Esophagus muscularis mucosa (tissue), 4 donors: ENCODE data around the gene SHOC1. TPM values are rescaled to one million over a fixed set of nuclear protein-coding genes. Genes with fewer than 3 reads are reported as not detected.
"Not testable (repeated sequence)": the region's sequence is repeated elsewhere in the genome, so short reads cannot be mapped to it uniquely, and the experiment has no call there.

Source experiments
- DNase-seq: peaks from one replicate; pipeline ENCODE4 v3.0.0-alpha.2; 2017; ENCODE audit errors: extremely low spot score
- H3K27ac ChIP-seq, 4 donors: fragments of 200-600 bp; sonication (generic); replicated peaks in 1 of 4; 1 replicate in 3 of 4; 2 replicates in 1 of 4; pipeline ENCODE4 v1.5.1; 2016 to 2019; ENCODE audit warnings: mild to moderate bottlenecking in 1 of 4
- H3K27me3 ChIP-seq, 4 donors: fragments of 200-600 bp; sonication (generic); one replicate each; pipeline versions ENCODE4 v1.5.1 to v1.6.0; 2016 to 2019
- H3K36me3 ChIP-seq, 4 donors: fragments of 200-600 bp; sonication (generic); one replicate each; pipeline ENCODE4 v1.5.1; 2016 to 2019
- H3K4me1 ChIP-seq, 4 donors: fragments of 200-600 bp; sonication (generic); one replicate each; pipeline ENCODE4 v1.5.1; 2016 to 2019
- H3K4me3 ChIP-seq, 4 donors: fragments of 200-600 bp; sonication (generic); 1 replicate in 2 of 4; 2 replicates in 2 of 4; pipeline ENCODE4 v1.5.1; 2016 to 2019; ENCODE audit warnings: mild to moderate bottlenecking in 4 of 4, moderate library complexity in 1 of 4
- H3K9me3 ChIP-seq, 4 donors: fragments of 200-600 bp; sonication (generic); 1 replicate in 3 of 4; 2 replicates in 1 of 4; pipeline ENCODE4 v1.5.1; 2016 to 2019
- EP300 ChIP-seq: sonication (generic); formaldehyde crosslinking; IDR thresholded peaks from one replicate; pipeline ENCODE4 v1.6.1; 2017; ENCODE audit warnings: antibody characterized with exemption
- POLR2A ChIP-seq: fragments of 450-650 bp; IDR thresholded peaks from one replicate; pipeline ENCODE4 v1.6.1; 2017; ENCODE audit warnings: antibody characterized with exemption, moderate library complexity, mild to moderate bottlenecking, low read depth
- POLR2AphosphoS5 ChIP-seq, 2 donors: sonication (generic); formaldehyde crosslinking; IDR thresholded peaks; one replicate each; pipeline ENCODE4 v1.6.1; 2017; ENCODE audit warnings: antibody characterized with exemption in 2 of 2
- WGBS: methylation state at CpG from one replicate; pipeline ENCODE4 v1.1.5; 2018; 5-methylcytosine and 5-hydroxymethylcytosine counted together
- intact Hi-C: fragments of 100-400 bp; cut with DNase I; formaldehyde crosslinking; loops from one replicate; pipeline ENCODE4 v1.15.1; 2023
- total RNA-seq, 4 donors: library from RNA; depleted of rRNA; stranded (reverse); fragments of >200 nt; gene quantifications; one replicate each; pipeline versions ENCODE4 v1.1.0 to v1.2.1, GENCODE V29; 2016
- TF ChIP-seq, protein P1 (sequence below), 3 experiments: fragments of 200-600 bp in 2 of 3; fragments of 450-650 bp in 1 of 3; sonication (generic) in 2 of 3; IDR thresholded peaks; one replicate each; pipeline ENCODE4 v1.5.1; 2017 to 2019; ENCODE audit warnings: antibody characterized with exemption in 3 of 3, mild to moderate bottlenecking in 2 of 3, moderate library complexity in 1 of 3

SHOC1 gene
- total RNA-seq, 4 donors from 2014 or later = under 0.01 TPM; not detected in 3

DNA sequence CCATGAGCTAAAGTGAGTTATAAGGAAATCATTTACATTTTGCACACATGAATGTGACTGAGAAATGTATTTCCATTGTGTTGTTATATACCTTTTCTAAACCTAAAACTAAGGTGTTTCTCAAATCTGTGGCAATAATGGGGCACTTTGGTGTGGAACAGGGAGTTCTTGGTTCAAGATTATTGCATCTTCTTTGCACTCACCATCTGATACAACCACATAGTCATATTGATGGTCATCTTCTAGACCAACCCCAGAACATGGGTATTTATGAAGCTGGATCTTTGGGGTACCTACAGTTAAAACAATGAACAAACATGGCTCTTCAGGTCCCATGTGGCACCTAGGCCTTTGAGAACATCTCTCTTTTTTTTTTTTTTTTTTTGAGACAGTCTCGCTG is 24.6 kb upstream of the SHOC1 start:
- no peak overlapping the region for H3K27ac ChIP-seq
- H3K4me1 ChIP-seq = no peaks in the 10 kb centered on the region
- DNase-seq = no peak
- intact Hi-C loops = no loop called here
- TF ChIP-seq POLR2AphosphoS5 (IDR thresholded peaks at IDR 0.05) (no peak), POLR2A (no peak), EP300 (no peak)
- TF ChIP-seq, protein P1, sequence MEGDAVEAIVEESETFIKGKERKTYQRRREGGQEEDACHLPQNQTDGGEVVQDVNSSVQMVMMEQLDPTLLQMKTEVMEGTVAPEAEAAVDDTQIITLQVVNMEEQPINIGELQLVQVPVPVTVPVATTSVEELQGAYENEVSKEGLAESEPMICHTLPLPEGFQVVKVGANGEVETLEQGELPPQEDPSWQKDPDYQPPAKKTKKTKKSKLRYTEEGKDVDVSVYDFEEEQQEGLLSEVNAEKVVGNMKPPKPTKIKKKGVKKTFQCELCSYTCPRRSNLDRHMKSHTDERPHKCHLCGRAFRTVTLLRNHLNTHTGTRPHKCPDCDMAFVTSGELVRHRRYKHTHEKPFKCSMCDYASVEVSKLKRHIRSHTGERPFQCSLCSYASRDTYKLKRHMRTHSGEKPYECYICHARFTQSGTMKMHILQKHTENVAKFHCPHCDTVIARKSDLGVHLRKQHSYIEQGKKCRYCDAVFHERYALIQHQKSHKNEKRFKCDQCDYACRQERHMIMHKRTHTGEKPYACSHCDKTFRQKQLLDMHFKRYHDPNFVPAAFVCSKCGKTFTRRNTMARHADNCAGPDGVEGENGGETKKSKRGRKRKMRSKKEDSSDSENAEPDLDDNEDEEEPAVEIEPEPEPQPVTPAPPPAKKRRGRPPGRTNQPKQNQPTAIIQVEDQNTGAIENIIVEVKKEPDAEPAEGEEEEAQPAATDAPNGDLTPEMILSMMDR (IDR thresholded peaks at IDR 0.05) = no peak
- H3K36me3 ChIP-seq = no peaks in the 10 kb centered on the region
- H3K9me3 ChIP-seq = no peaks in the 10 kb centered on the region
- no peaks in the 10 kb centered on the region for H3K27me3 ChIP-seq
- WGBS = 80% methylated on average over 1 of the region's 1 CpG
- no peak overlapping the region for H3K4me3 ChIP-seq

DNA sequence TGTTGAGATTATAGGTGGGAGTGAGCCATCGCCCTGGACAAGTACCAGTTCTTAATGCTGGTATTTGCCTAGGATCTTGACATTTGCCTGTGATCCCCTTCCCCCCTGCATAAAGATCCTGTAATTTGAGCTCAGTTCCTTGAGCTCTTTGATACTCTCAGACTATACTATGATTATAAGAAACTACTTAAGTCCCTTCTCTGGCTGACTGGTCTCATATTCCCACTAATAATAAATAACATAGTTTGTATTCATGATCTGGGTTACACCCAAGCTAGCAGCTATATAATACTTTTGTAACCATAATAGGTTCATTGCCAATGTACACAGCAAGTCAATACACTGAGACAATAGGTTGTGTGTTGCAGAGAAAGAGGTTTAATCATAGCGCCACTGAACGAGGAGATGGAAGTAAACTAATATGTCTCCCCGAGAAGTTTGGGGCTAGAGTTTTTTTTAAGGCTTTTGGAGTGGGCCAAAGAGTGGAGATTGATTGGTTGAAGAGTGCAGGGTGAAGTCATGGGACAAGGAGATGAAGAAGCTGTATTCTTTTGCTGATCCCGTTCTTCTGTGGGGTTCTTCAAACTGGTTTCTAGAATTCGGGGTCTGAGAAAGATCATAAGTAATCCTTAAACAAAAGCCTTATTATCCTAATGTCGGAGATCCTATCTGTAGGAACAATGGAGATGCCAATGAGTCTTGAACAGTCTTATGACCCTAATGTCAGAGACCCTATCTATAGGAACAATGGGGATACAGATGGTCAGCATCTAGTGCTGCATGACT is 20.7 kb upstream of the SHOC1 start:
- TF ChIP-seq POLR2A (no peak), POLR2AphosphoS5 (IDR thresholded peaks at IDR 0.05) (no peak), EP300 (no peak)
- TF ChIP-seq, protein P1 (IDR thresholded peaks at IDR 0.05) = no peak
- Histone ChIP-seq H3K4me1 (no peaks in the 10 kb centered on the region), H3K27me3 (no peaks in the 10 kb centered on the region), H3K27ac (no peak overlapping the region), H3K36me3 (no peaks in the 10 kb centered on the region), H3K4me3 (no peak overlapping the region), H3K9me3 (no peaks in the 10 kb centered on the region)
- DNase-seq = no peak
- WGBS = 92% methylated on average over 7 of the region's 7 CpGs
- intact Hi-C loops = no loop called here

DNA sequence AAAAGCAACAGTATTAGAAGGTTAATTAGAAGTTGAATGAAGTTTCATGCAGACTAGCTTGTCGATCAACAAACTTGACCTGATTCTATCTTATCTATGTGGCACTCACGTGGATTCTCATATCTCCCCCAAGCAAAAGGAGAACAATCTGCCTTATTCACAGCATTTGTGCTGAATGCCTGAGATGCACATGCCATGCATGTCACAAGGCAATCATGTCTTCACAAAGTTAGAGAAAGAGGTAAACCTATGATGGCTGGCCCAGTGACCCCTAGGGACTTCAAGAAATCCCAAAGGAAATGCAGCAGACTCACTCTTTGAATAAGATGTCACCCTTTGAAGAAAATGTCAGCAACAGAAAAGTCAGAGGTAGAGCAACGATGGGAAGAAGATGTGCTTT is 17.6 kb upstream of the SHOC1 start:
- Histone ChIP-seq H3K36me3 (no peaks in the 10 kb centered on the region), H3K27ac (no peak overlapping the region), H3K4me3 (no peak overlapping the region), H3K9me3 (no peaks in the 10 kb centered on the region), H3K4me1 (no peaks in the 10 kb centered on the region), H3K27me3 (no peaks in the 10 kb centered on the region)
- no peak for TF ChIP-seq EP300
- no peak for TF ChIP-seq POLR2AphosphoS5 (IDR thresholded peaks at IDR 0.05)
- TF ChIP-seq, protein P1 (IDR thresholded peaks at IDR 0.05) = no peak
- no peak for TF ChIP-seq POLR2A
- no peak for DNase-seq
- WGBS = 96% methylated on average over 3 of the region's 3 CpGs
- intact Hi-C loops = no loop called here

DNA sequence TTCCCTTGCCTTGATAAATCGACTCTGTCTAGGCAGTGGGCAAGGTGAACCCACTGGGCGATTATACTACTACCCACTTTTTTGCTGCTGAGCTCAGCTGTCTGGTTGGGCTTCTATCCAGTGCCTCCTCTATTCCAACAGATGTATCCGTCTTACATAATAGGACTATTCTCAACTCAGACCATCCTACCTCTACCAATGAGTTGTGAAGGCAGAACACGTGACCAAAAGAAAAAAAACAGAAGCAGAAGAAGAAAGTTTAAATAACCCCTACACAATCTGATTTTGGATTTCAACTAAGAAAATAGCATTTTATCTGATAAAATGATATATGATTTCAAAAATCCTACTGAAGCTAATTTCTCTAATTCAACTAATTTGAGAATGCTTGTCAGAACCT is 16.2 kb upstream of the SHOC1 start:
- intact Hi-C loops = no loop called here
- H3K9me3 ChIP-seq = no peaks in the 10 kb centered on the region

DNA sequence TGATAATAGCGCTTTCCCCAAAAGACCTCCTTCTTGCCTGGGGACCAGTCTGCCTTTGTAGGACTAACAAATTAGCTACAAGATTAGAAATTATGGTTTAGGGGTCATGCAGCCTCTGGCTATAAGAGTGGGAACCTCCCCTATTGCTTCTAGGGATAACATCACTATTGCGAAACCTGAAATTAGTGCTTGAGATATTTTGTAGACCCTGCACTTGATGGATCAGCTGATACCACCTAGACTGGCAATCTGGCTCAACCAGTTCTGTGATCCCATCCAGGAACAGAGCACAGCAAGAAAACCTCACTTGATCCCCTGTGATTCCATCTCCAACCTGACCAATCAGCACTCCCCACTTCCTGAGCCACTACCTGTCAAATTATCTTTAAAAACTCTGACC is 15.7 kb upstream of the SHOC1 start:
- DNase-seq, intact Hi-C loops, H3K9me3 ChIP-seq, H3K27me3 ChIP-seq, H3K27ac ChIP-seq, H3K36me3 ChIP-seq, H3K4me1 ChIP-seq, H3K4me3 ChIP-seq: not testable (repeated sequence)
- WGBS = 100% methylated on average over 2 of the region's 2 CpGs

More for the DNA sequence above, 16.2 kb upstream of the SHOC1 start:
- H3K4me1 ChIP-seq = no peaks in the 10 kb centered on the region
- H3K27ac ChIP-seq = no peak overlapping the region
- no peak overlapping the region for H3K4me3 ChIP-seq
- H3K36me3 ChIP-seq = no peaks in the 10 kb centered on the region
- DNase-seq = no peak
- WGBS = 92% methylated on average over 4 of the region's 4 CpGs
- H3K27me3 ChIP-seq = no peaks in the 10 kb centered on the region
- TF ChIP-seq POLR2AphosphoS5 (IDR thresholded peaks at IDR 0.05) = no peak

DNA sequence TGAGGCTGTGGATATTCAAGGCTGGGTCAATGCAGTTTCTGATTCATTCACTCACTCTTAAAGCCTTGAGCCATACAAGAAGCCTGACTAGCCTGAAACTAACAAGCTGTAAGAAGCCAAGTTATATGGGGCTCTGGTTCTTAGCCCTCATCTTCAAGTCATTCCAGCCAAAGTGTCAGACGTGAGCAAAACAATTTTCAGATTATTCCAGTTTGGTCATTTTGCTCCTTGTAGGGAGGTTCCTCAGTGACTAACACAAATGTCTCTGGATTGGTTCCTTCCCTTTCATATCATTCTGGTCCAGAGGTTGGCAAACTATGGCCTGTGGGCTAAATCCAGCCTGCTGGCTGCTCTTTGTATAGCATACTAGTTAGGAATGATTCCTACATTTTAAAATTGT is 12.5 kb upstream of the SHOC1 start:
- no peaks in the 10 kb centered on the region for H3K27me3 ChIP-seq
- no peaks in the 10 kb centered on the region for H3K4me1 ChIP-seq
- WGBS = 71% methylated on average over 1 of the region's 1 CpG
- H3K4me3 ChIP-seq = no peak overlapping the region
- H3K36me3 ChIP-seq = no peaks in the 10 kb centered on the region
- no peaks in the 10 kb centered on the region for H3K9me3 ChIP-seq
- no peak for DNase-seq
- H3K27ac ChIP-seq = no peak overlapping the region
- no peak for TF ChIP-seq EP300
- TF ChIP-seq, protein P1 (IDR thresholded peaks at IDR 0.05) = no peak
- TF ChIP-seq POLR2AphosphoS5 (IDR thresholded peaks at IDR 0.05) = no peak
- no peak for TF ChIP-seq POLR2A
- intact Hi-C loops = no loop called here
